Thymus (tissue), 11 donors: ENCODE results near the gene CENPO. TPM values are rescaled to one million over a fixed set of nuclear protein-coding genes. Genes with fewer than 3 reads are reported as not detected.

Experiments used
- DNase-seq, 9 donors: peaks; one replicate each; pipeline ENCODE4 v3.0.0-alpha.2; 2013; ENCODE audit warnings: low spot score in 9 of 9, low read depth in 6 of 9, missing footprints in 1 of 9
- H3K27ac ChIP-seq, 2 donors: one replicate each; pipeline ENCODE4 v1.5.1; 2013; ENCODE audit warnings: control low read depth in 1 of 2, low read depth in 1 of 2, low read length in 1 of 2, mild to moderate bottlenecking in 1 of 2, moderate library complexity in 1 of 2
- H3K27me3 ChIP-seq, 2 donors: one replicate each; pipeline ENCODE4 v1.5.1; 2013; ENCODE audit warnings: low read length in 1 of 2; ENCODE audit not compliant: control insufficient read depth in 2 of 2, insufficient read depth in 1 of 2
- H3K36me3 ChIP-seq, 2 donors: one replicate each; pipeline ENCODE4 v1.5.1; 2013; ENCODE audit warnings: low read length in 1 of 2, mild to moderate bottlenecking in 1 of 2, moderate library complexity in 1 of 2; ENCODE audit not compliant: control insufficient read depth in 2 of 2, insufficient read depth in 2 of 2
- H3K4me1 ChIP-seq, 2 donors: one replicate each; pipeline ENCODE4 v1.5.1; 2013; ENCODE audit warnings: low read length in 2 of 2; ENCODE audit not compliant: control insufficient read depth in 2 of 2, insufficient read depth in 2 of 2
- H3K4me3 ChIP-seq, 2 donors: one replicate each; pipeline ENCODE4 v1.5.1; 2013; ENCODE audit warnings: low read length in 2 of 2, control low read depth in 1 of 2, mild to moderate bottlenecking in 1 of 2
- H3K9me3 ChIP-seq, 2 donors: one replicate each; pipeline ENCODE4 v1.5.1; 2013; ENCODE audit warnings: low read length in 1 of 2, mild to moderate bottlenecking in 1 of 2; ENCODE audit not compliant: control insufficient read depth in 2 of 2, insufficient read depth in 1 of 2
- WGBS: extraction: QIAGEN DNeasy Blood & Tissue Kit; methylation state at CpG from one replicate; pipeline ENCODE4 v1.1.7; 2013; 5-methylcytosine and 5-hydroxymethylcytosine counted together
- polyA plus RNA-seq: library from polyadenylated mRNA; stranded (reverse); fragments of 200-250 nt; gene quantifications from one replicate; pipeline ENCODE4 v1.2.3, GENCODE V29; 2013
- total RNA-seq: library from RNA; stranded (reverse); fragments of 120-200 nt; gene quantifications from one replicate; pipeline ENCODE4 v1.2.4, GENCODE V29; 2013
- donor health status: healthy.

The CENPO gene
- total and polyA plus RNA-seq, 2 donors = 2.5 to 15.1 TPM

GRCh38 chr2:24870891-24871705 lies 77.9 kb downstream of the CENPO start:
- no peak for DNase-seq

DNA sequence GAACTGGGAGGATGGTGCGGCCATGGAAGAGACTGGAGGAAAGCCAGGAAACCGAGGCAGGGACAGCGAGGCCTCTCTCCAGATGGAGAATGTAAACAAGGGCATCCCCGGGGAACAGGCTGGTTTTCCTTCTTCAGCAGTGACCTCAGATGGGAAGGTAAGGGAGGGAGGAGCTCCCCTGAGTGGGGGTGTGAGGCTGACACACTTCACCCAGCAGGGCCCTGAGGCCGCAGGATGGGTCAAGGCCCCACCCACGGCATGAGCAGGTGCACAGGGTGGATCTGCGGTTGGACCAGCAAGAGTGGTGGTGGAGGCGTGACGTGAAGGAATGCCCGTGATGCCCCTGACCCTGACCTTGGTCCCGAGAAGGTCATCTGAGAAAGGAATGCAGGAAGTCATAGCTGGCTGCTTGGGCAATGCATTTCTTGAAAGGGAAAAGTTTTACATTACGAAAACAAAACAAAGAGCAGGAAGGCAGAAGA lies 78.7 kb downstream of the CENPO start:
- H3K27ac ChIP-seq = no peak overlapping the region
- DNase-seq = no peak
- H3K27me3 ChIP-seq = no peaks in the 10 kb centered on the region
- H3K36me3 ChIP-seq = peaks cover 0 to 3% of the 10 kb centered on the region in 2 donors
- H3K9me3 ChIP-seq = no peaks in the 10 kb centered on the region
- no peaks in the 10 kb centered on the region for H3K4me1 ChIP-seq
- WGBS = 97% methylated on average over 12 of the region's 12 CpGs
- no peak overlapping the region for H3K4me3 ChIP-seq

More at GRCh38 chr2:24870891-24871705, 77.9 kb downstream of the CENPO start:
- peaks cover 0 to 3% of the 10 kb centered on the region in 2 donors for H3K36me3 ChIP-seq
- H3K27me3 ChIP-seq = no peaks in the 10 kb centered on the region
- 98% methylated on average over 16 of the region's 16 CpGs for WGBS
- H3K4me3 ChIP-seq = no peak overlapping the region
- H3K4me1 ChIP-seq = no peaks in the 10 kb centered on the region
- no peak overlapping the region for H3K27ac ChIP-seq
- no peaks in the 10 kb centered on the region for H3K9me3 ChIP-seq

Other genes starting within 250 kb of the CENPO start
- gene PTRHD1, start within 50 bp of the CENPO start, total RNA-seq = 44.0 TPM
- 25.3 TPM for gene PTRHD1, start within 50 bp of the CENPO start, polyA plus RNA-seq
- gene ADCY3, start 126.8 kb downstream of the CENPO start, total RNA-seq = 17.1 TPM
- gene ADCY3, start 126.8 kb downstream of the CENPO start, polyA plus RNA-seq = 37.1 TPM
- gene DNAJC27, start 178.5 kb downstream of the CENPO start, total RNA-seq = 4.9 TPM
- 5.2 TPM for gene DNAJC27, start 178.5 kb downstream of the CENPO start, polyA plus RNA-seq
- gene EFR3B, start 248.7 kb downstream of the CENPO start, total RNA-seq = 0.33 TPM
- 0.18 TPM for gene EFR3B, start 248.7 kb downstream of the CENPO start, polyA plus RNA-seq